ENCODE data around the gene LCLAT1.

Gene LCLAT1

DNA sequence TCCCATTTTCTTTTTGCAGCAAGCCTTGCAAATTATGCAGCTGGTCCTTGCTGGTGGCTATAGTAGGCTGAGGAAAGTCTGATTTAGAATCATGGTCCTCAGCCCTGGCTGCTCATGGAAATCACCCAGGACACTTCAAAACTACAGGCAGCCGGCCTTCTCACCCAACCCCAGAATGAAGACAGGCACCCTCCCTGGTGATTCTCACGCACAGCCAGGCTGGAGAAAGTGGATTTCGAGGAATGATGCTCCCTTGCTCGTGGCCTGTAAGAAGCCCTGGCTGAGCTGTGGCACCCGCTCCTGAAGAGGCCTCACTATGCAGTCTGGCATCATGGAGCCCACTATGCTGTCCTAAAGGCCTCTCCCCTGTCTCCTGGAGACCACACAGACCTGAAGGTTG, 202.8 kb downstream of the LCLAT1 start:
- no peak for DNase-seq

DNA sequence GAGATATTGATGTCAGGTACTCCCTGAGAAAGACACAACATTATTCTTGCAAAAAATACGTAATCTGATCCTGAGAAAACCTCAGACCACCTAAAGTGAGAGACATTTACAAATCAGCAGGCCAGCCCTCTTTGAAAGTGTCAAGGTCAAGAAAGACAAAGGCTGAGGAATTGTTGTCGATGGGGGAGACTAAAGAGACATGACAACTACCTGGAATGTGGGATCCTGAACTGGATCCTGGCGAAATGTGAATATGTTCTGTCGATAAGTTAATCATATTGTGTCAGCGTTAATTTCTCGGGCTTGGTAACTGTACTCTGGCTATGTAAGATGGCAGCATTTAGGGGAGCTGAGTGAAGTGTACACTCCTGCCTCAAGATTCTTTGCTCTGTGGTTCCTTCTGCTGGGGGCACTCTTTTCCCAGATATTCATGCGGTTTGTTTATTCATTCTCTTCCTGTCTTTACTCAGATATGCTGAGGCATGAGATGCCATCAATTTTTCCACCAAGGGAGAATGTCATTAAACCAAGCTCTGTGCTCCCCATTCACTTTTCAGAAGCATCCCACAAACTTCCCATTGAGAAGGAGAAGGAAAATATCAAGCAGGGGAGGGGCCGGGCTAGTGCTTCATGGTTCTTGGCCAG, 205.3 kb downstream of the LCLAT1 start:
- no peak for DNase-seq

DNA sequence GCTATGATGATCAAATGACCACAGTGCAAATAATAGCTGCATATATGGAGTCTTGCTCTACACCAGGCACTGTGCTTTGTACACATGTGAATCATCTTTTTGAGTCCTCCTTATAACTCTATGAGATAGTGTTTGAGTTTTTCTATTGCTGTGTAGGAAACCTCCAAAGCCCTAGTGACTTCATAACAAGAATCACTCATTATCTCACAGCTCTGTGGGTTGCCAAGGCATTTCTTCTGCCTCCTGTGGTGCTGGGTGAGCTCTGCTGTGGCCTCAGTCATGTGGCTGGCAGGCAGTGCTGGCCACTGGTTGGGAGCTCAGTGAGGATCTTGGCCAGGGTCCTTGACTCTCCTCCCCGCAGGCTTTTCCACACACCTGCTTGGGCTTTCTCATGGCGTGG, 206.8 kb downstream of the LCLAT1 start:
- DNase-seq, result peak; percentile 21

DNA sequence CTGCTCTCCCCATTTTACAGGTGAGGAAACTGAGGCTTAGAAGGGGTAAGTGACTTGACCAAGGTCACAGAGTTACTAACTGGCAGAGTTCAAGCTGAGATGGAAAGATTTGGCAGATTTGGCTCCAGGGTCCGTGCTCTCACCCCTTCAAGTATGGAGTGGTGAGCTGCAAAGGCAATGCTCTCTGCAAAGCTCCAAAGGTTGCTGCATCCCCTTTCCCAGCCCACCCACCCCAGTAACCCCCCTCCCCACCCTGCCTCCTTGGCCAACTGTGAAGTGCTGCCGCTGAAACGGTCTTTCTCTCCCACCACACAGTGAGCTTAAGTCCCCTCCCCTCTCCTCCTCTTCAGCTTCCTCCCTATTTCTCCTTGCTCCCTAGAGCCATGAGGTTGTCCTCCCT, 207.4 kb downstream of the LCLAT1 start:
- no peak for DNase-seq

DNA sequence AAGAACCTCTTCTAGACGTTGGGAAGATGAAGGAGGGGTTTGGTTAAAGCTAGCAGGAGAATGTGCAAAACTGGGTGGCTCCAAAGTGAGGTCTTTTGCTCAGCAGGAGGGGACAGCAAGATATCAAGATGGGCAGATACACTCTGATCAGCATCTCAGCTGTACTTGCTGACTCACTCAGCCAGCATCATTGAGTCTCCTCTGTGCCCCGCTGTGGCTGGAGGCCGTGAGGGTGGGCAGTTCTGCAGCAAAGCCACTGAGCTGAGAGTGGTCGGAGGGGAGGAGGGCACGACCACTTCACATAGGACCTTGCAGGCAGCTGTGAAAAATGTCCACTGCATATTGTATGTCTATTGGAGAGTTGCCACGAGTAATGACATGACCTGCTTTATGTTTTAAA, 208.2 kb downstream of the LCLAT1 start:
- no peak for DNase-seq

DNA sequence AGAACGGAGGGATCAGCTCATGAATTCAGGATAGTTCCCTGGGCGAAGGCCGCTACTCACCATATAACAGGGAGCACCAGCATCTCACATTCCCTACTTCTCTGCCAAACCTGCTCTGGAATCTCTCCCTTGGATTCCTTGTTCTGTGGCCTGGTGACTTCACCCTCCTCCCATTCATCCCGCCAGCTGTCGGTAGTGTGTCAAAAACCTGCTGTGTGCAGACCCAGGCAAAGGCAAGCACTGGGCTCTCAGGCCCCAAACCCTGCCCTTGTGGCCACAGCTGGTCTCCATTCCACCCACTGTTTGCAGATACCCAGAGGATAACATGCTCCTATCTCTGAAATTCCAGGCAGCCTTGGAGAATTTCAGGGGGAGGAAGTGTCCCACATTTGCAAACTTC, 208.6 kb downstream of the LCLAT1 start:
- DNase-seq, result no peak

DNA sequence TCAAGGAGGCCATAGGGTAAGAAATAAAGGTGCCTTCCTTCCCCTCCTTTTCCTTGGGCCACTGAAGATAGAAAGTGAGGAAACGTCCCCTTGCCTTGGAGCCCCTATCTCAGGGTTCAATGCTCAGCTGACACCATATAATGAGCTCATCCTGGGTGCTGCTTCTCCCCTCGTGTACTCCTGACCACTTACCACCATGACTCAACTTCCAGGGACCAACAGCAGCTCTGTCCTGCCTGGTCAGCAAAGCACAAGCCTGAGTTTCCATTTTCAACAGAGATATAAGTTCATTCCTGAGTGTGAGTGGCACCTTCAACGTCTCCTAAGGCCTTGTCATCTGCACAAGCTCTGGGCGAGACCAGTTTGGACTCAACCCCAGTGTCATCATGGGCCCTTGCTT, 209.0 kb downstream of the LCLAT1 start:
- no peak for DNase-seq

DNA sequence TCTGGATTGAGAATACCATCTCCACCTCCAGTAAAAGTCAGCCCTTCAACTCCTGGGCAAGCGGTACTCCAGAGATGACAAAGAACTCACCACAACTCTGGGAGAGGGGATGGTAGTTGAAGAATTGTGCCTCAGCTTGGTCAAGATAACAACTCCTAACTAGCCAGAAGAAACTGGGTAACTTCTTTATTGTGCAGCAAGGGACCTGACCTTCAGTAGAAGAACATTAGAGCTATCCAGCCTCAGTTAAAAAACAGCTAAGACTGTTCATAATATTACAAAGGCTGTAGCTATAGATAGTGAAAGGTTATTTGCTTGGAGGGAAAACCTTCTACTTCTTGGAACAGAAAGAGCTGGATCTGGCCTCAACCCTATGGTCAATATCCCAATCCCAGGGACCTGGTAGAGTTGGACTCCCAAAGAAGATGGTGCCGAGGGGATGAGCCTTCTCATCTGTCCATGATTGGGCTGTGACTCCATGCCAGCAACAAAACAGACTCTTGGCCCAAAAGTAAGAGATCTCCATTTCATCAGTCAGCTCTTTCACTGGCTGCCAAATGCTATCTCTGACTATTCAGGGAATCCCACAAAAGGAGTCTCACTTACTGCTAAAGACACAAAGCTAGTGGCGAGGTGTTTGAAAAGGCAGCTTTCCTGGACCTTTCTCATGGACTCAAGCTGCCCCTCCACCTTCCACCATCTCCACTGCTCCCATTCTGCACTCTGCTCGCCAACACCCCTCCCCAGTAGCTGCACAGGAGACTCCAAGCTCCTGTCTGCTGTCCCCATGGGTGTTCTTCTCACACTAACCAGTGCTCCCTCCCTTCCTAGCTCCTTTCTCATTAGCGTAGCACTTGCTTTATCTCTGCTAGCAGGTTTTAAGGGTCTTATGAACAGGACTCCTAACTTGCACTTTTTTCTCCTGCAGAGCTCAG, 214.4 kb downstream of the LCLAT1 start:
- DNase-seq, result no peak

DNA sequence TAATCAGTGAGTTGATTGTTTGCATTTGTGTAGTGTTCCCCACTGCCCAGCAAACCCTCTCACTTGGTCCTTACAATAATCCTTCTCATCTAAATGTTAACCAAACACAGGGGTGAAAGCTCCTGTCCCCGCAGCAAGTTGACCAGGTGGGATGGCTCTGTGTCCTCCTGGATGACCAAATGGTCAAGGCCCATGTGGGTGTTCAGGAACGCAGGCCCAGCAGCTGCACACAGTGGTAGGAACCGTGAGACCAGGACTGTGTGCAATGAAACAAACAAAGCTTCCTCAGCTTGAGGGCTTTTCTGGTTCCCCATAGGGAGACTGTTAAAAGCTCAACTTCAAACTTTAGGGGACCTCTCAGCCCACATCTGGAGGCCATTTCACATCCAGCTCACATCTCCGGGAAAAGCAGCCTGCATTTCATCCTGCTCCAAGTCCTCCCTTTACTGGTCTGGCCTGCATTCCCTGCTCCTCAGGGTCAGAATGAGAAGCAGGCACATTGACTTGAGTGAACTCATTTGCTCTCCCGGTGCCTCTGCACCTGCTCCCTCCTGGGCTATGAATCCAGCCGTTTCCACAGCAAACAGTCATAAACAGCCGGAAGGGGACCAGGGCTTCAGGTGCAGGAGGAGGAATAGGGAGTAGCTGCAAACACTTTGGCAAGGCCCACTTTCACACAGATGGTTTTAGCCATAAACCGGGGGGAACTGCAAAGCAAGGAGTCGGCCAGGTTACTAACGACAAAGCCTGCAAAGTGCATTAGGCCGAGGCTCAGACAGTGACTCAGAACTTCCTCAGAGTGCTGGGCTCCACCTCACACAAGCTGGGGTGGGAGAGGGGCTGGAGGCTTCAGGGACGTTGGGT, 215.5 kb downstream of the LCLAT1 start:
- DNase-seq, result no peak

DNA sequence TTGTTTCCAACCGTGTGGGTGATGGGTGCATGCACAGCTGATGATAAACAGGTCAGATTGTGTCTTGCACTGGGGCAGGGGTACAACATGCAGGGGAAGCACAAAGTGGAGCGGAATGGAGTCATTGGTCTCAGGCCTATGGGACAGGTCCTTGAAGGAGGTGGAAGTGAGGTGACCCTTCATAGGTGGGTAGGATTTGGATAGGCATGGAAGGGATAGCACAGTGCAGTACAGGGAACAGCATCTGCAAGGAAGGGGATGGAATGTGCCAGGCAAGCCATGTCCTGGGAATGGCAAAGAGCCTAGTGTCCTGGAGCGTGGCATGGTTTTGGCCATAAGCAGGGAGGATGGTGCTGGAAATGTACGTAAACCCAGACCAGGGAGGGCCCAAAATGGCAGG, 216.3 kb downstream of the LCLAT1 start:
- DNase-seq, result no peak

DNA sequence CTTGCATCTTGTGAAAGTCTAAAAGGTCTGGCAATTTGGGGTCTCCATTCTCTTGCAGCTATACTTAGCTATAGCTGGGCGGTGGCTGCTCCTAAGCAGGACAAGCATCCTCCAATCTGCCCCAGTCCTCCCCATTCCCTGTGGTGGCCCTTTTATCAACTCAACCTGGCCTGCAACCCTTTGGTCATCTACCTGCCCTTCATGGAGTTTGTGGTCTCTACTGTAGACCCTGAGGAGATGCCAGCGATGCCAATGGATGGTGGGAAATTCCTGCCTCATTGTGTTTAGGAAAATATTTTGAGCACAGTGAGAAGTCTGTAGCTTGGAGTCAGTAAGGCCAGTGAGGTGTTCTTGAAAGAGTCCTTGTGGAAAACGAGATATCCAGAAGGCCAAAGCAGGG, 216.8 kb downstream of the LCLAT1 start:
- DNase-seq, result no peak

DNA sequence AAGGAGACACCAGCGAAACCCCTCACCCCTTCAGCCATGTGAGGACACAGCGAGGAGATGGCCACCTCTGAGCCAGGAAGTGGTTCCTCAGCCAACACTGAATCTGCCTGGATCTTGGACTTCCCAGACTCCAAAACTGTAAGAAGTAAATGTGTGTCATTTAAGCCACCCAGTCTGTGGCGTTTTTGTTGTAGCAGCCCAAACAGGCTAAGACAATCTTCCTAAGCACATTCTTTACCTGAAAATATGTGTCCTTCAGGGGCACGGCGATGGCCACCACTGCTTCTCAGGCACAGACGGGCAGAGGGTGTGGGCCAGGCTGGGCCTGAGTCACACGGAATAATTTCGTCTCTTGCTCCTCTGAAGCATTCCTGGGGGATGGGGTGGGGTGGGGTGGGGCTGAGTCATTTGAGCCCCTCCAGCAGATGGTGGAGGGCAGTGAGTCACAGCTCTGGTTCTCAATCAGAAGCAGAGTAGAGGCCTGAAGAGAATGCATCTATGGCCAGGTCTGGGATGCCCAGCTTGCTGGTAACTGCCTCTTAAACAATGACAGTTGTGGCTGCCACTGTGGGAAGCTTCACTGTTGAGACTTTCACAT, 217.8 kb downstream of the LCLAT1 start:
- DNase-seq, result peak; percentile 3

DNA sequence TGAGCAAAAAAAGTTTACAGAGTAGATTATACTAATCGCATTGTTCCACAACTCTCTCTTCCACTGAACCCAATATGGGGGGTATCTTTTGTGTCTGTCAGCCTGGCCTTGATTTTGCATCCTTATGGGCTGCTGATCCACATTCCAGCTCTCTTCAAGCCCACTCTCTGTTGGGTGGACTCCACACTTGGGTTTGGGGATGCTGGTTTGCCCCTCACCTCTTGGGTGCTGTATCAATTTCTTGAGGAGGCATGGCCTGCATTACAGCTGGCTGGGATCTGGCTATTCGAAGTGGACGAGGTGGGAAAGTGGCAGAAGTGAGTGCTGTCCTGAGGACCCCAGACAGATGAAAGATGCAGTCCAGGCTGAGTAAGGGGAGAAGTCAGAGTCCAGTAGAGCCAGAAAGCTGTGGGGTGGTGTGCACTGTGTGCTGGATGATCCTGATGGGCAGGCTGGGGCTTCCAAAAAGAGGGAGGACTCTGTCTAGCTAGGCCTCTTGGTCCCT, 218.8 kb downstream of the LCLAT1 start:
- DNase-seq, result no peak

DNA sequence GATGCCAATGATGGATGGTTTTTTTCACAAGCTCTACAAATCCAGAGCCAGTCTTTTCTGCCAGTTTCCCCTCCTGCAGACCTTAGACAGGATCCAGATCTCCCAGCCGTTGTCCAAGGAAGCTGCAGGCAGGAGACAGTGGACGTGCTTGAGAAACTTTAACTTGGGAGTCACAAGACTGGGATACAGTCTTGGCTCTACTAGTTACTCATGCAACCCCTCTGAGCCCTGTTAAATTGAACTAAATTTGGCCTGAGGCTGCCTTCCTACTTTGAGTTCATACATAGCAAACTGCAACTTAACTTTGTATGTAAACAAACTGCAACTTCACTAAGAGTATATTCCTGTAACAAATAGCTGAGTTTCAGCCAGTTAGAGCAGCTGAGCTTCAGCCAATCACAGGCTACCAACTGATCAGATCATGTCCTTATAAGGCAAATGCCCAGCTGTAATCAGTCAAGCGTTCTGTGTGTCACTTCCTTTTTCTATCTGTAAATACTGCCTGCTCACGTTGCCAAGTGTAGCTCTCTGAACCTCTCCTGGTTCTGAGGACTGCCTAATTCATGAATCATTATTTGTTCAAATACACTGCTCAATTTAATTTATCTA, 219.3 kb downstream of the LCLAT1 start:
- no peak for DNase-seq

DNA sequence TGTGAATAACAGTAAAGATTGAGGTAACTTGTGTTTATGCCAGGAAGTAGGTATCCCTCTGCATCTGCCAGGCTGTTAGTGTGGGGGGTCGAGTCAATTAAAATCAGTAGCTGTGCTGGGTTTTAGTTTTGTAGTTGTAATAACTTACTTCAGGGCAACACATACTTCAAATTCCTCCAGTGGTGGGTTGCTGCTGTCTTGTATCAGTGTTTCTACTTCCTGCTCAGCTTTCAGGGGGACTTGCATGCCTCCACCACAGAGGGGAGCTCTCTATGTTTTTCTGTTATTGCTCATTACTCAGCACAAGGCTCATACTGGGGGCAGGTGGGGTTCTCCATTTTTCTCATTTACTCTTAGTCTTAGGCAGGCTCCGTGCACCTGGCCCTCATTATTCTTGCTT, 223.4 kb downstream of the LCLAT1 start:
- DNase-seq, result no peak

DNA sequence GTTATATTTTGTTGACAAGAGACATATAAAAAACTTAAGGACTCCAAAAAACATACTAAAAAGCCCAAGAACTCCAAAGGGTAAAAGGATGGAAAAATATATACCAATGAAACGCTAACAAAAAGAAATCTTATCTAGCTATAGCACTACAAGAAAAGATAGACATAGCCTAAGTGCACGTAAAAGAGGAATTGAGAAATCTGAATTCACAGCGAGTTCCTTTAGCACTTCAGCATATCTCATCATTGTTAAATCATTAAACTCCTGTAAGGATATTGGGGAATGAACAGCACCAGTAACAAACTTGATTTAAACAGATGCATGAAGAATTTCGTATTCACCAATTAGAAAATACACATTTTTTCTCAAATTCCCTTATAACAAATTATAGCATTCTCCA, 226.1 kb downstream of the LCLAT1 start:
- DNase-seq, result no peak

DNA sequence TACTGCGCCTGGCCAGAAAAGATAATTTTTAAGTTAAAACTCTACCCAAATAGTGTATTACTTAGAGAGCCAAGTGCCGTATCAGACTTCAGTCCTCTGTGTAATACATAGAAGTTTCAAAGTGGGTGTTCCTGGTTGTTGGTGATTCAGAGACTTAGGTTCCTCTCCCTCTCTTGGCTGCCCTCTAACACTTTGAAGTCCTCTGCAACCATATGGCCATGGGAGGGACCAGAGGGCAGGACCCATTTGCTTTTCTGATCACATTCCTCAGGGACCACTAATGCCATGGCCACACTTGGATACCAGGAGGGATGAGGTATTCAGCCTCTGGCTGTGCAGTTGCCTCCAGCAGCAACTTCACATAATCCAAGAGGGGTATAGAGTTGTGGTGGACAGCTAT, 228.7 kb downstream of the LCLAT1 start:
- DNase-seq, result no peak

DNA sequence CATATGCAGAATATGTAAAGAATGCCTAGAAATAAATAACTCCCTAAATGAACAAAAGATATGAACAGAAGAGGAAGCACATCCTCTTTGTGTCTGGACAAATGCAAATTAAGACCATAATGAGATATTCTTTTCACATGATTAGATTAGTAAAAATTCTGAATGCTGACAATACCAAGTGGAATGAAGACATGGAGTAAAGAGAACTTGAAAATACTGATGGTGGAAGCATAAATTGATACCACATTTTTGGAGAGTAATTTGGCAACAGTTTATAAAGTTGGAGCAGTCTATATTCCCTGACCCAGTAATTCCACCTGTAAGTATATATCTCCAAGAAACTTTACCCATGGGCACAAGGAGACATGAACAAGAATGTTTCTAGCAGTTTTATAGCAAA, 230.2 kb downstream of the LCLAT1 start:
- DNase-seq, result no peak

DNA sequence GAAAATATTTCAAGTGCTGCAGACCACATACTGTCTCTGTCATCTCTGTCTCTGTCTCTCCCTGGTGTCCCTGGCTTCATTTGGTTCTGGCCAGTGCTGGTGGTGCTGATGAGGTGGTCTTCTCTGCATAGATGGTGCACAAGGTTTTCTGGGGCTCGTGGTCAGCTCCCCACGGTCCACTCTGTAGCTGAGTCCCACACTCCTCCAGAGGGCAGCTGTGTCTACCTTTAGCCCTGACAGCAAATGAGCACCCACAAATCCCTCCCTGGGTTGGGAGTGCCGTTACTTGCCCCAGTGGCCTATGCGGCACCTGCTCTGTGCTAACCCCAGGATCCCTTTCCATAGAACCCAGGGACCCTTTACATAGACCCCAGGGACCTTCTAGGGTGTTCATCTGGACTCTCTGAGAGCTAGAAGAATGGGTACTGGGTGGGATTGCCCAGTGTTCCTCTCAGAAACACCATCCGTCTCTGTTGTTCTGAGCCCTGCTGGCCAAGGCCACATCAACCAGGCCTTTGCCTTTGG, 230.9 kb downstream of the LCLAT1 start:
- DNase-seq, result no peak

DNA sequence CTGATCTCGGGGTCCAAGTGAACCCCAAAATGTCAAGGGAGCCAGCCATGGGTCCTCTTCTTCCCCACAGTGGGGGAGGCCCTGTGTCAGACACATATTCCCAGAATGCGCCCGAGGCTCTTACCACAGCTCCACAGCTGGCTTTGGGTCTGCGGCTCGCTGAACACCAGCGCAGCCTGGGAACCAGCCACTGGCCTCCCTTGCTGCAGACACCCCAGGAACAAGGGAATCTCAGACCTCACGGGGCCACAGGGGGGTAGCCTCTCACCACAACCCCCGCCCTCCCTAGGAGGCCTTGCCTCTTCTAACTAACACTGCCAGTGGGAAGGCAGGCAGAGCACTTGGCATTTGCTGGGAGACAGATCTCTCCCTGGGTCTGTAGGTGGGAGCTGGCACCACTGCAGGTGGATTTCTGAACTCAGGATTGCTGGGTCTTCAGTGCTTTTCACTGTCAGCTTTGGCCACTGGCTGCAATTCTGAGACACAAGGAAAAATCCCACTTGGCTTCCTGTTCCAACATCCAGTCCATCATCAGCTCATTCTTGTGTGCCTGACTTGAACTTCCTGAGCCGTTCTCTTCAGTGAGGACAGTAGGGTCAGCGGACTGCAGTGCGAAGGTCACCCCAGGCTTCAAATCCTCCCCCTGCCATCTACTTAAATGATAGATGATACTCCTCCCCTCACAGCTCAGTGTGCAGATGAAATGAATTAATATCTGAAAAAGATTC, 231.5 kb downstream of the LCLAT1 start:
- no peak for DNase-seq

DNA sequence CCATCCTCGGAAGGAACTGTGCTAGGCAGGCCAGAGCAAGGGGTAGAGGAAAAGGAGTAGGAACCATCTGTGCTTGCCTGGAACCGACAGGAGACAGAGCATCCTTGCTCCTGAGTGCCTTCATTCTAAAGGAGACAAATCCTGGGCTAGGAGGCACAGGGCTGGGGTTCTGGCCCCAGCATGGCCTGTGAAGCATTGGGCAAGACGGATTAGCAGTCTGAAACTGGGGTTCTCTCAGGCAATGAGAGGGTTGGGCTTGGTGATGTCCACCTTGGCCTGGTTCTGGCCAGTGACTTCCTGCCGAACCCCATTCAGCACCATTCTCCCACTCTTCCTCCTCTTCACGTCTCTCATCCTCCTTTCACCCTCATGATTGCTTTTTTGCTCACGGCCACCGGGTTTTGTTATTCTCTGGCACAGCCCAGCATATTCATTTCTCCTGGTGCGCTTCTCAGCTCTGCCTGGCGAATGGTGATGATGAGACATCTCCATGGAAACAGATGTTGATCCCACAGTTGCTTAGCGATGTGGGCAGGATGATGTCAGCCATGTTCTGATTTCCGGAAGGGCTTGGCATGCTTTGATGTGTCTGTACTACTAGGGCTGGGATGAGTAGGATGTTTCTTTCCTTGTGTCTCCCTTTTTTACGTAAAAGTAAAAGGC, 232.5 kb downstream of the LCLAT1 start:
- peak; percentile 30 for DNase-seq
